HG02938 (cell line): ENCODE results near the gene BCORL1.

Experiments used
- ATAC-seq: cut with Tn5 transposase; IDR thresholded peaks from one replicate; pipeline ENCODE4 v1.9.1; 2021; ENCODE audit warnings: mild to moderate bottlenecking, moderate library complexity; ENCODE audit not compliant: unreplicated experiment

The BCORL1 gene

GRCh38 chrX:130055899-130056298 lies 73.5 kb downstream of the BCORL1 start:
- ATAC-seq = no peak

GRCh38 chrX:130057209-130057608 lies 74.8 kb downstream of the BCORL1 start:
- ATAC-seq = no peak

- no peak for ATAC-seq
These were observed 76.2 kb downstream of the BCORL1 start for GRCh38 chrX:130058652-130059051.

- ATAC-seq = peak; percentile 81
These were observed 78.0 kb downstream of the BCORL1 start for GRCh38 chrX:130060122-130061069.

- no peak for ATAC-seq
These were observed 84.7 kb downstream of the BCORL1 start for GRCh38 chrX:130066975-130067615.

- ATAC-seq = no peak
These were observed 89.3 kb downstream of the BCORL1 start for GRCh38 chrX:130071611-130072344.

GRCh38 chrX:130072345-130072740 lies 89.9 kb downstream of the BCORL1 start:
- ATAC-seq = no peak

- ATAC-seq = no peak
These were observed 93.3 kb downstream of the BCORL1 start for GRCh38 chrX:130075777-130076176.

GRCh38 chrX:130079824-130080406 lies 97.5 kb downstream of the BCORL1 start:
- no peak for ATAC-seq

- ATAC-seq = no peak
These were observed 98.4 kb downstream of the BCORL1 start for GRCh38 chrX:130080791-130081367.

- ATAC-seq = no peak
These were observed 99.1 kb downstream of the BCORL1 start for GRCh38 chrX:130081421-130082045.

- peak; percentile 55 for ATAC-seq
These were observed 100.0 kb downstream of the BCORL1 start for GRCh38 chrX:130082244-130083106.

- ATAC-seq = no peak
These were observed 100.7 kb downstream of the BCORL1 start for GRCh38 chrX:130083107-130083490.

GRCh38 chrX:130083656-130084382 lies 101.4 kb downstream of the BCORL1 start:
- peak; percentile 24 for ATAC-seq

GRCh38 chrX:130084631-130085237 lies 102.3 kb downstream of the BCORL1 start:
- peak; percentile 40 for ATAC-seq

GRCh38 chrX:130085551-130086446 lies 103.4 kb downstream of the BCORL1 start:
- no peak for ATAC-seq
